Panc1 (cell line): ENCODE data around the gene ARPC1B. TPM values are rescaled to one million over a fixed set of nuclear protein-coding genes. Genes with fewer than 3 reads are reported as not detected.
"Not testable (repeated sequence)": the region's sequence is repeated elsewhere in the genome, so short reads cannot be mapped to it uniquely, and the experiment has no call there.

Experiments
- ATAC-seq: fragments of 200-7000 bp; cut with Tn5 transposase; 2 replicates; pipeline ENCODE4 v1.9.1; 2020; ENCODE audit warnings: mild to moderate bottlenecking, moderate library complexity
- BruUV-seq: library from RNA; stranded (reverse); fragments of 400-500 nt; replicated peaks from 2 replicates; lab custom pipeline; 2021; lab: Mats Ljungman, UMichigan
- CTCF ChIA-PET: fragments of 300-600 bp; sonication (Branson Sonifier 250); formaldehyde crosslinking; loops from one replicate; lab custom pipeline; 2022; ENCODE audit warnings: antibody characterized with exemption; lab: Charles Lee
- POLR2A ChIA-PET: fragments of 300-600 bp; sonication (Branson Sonifier 250); formaldehyde crosslinking; loops from one replicate; lab custom pipeline; 2022; ENCODE audit warnings: antibody characterized with exemption; lab: Charles Lee
- DNase-seq: peaks from one replicate; pipeline ENCODE4 v3.0.0-alpha.2; 2010; ENCODE audit warnings: low read depth, low spot score
- H3K27ac ChIP-seq: 2 replicates; pipeline ENCODE4 v1.5.1; 2011; ENCODE audit warnings: mild to moderate bottlenecking, low read length, inconsistent platforms
- H3K27me3 ChIP-seq: fragments of 200-500 bp; sonication (Bioruptor generic); 2 replicates; pipeline ENCODE4 v1.6.0; 2014; ENCODE audit warnings: low read length, inconsistent platforms; ENCODE audit not compliant: control insufficient read depth, insufficient read depth
- H3K36me3 ChIP-seq: fragments of 200-500 bp; sonication (Bioruptor generic); 2 replicates; pipeline ENCODE4 v1.5.1; 2014; ENCODE audit warnings: inconsistent platforms, mild to moderate bottlenecking, low read length, moderate library complexity; ENCODE audit not compliant: control insufficient read depth, insufficient read depth
- H3K4me1 ChIP-seq: 2 replicates; pipeline ENCODE4 v1.5.1; 2011; ENCODE audit warnings: inconsistent platforms, mild to moderate bottlenecking, low read length, moderate library complexity; ENCODE audit not compliant: control insufficient read depth, insufficient read depth
- H3K4me3 ChIP-seq, 2 experiments: 2 replicates each; pipeline ENCODE4 v1.5.1; 2011 to 2012; ENCODE audit warnings: low read depth in 2 of 2, low read length in 2 of 2, mild to moderate bottlenecking in 2 of 2, inconsistent platforms in 1 of 2, moderate library complexity in 1 of 2
- H3K9me3 ChIP-seq: fragments of 200-500 bp; sonication (Bioruptor generic); 2 replicates; pipeline ENCODE4 v1.5.1; 2014; ENCODE audit warnings: low read depth, mild to moderate bottlenecking, inconsistent platforms, low read length, moderate library complexity; ENCODE audit not compliant: control insufficient read depth, insufficient read depth
- CTCF ChIP-seq: fragments of 450-650 bp; IDR thresholded peaks from 2 replicates; pipeline ENCODE4 v1.5.1; 2017; ENCODE audit warnings: mild to moderate bottlenecking
- POLR2AphosphoS5 ChIP-seq: IDR thresholded peaks from 2 replicates; pipeline ENCODE4 v1.6.1; 2012; ENCODE audit warnings: mild to moderate bottlenecking, low read depth, low read length, moderate library complexity
- REST ChIP-seq, 2 experiments: IDR thresholded peaks; 2 replicates each; pipeline ENCODE4 v1.6.1; 2011 to 2012; ENCODE audit warnings: low read depth in 2 of 2, control low read depth in 1 of 2, low read length in 1 of 2, mild to moderate bottlenecking in 1 of 2, moderate library complexity in 1 of 2; ENCODE audit not compliant: insufficient read depth in 1 of 2
- SIN3A ChIP-seq: IDR thresholded peaks from 2 replicates; pipeline ENCODE4 v1.6.1; 2012; ENCODE audit warnings: low read depth, mild to moderate bottlenecking, low read length, moderate library complexity, borderline replicate concordance; ENCODE audit not compliant: insufficient read depth
- TCF7L2 ChIP-seq: IDR thresholded peaks from 2 replicates; pipeline ENCODE4 v1.6.1; 2011; ENCODE audit warnings: mild to moderate bottlenecking, low read depth, low read length, inconsistent platforms
- in situ Hi-C: cut with HindIII; loops from 2 replicates; pipeline ENCODE4 v1.10.0; 2016; ENCODE audit warnings: low sequenced_read_pairs, low pct_unique_long_range_greater_than_20kb
- intact Hi-C: fragments of 100-400 bp; cut with micrococcal nuclease; formaldehyde crosslinking; loops from one replicate; pipeline ENCODE4 v1.10.0; 2022; ENCODE audit not compliant: unreplicated experiment
- total RNA-seq: library from RNA; stranded (reverse); gene quantifications from one replicate; pipeline ENCODE4 v1.2.1, GENCODE V29; 2021; ENCODE audit not compliant: unreplicated experiment

Gene ARPC1B
- total RNA-seq, 1 experiment from 2014 or later, result 266 TPM

- CTCF ChIA-PET, result no interaction called here
- intact Hi-C loops, result no loop called here
- Histone ChIP-seq H3K4me1 (peaks cover 25% of the 10 kb centered on the region), H3K9me3 (no peaks in the 10 kb centered on the region), H3K36me3 (peaks cover 4% of the 10 kb centered on the region; the same call in 1 of the 2 replicates), H3K27me3 (no peaks in the 10 kb centered on the region), H3K27ac (peak within 1 kb of the TSS; percentile 99), H3K4me3 (peak within 1 kb of the TSS; percentile 87 to 96)
- DNase-seq (peak; percentile 84), ATAC-seq (peak; percentile 97)
- POLR2A ChIA-PET, result no interaction called here
- BruUV-seq, result no TSS peak
- TF ChIP-seq POLR2AphosphoS5 (peak; percentile 99), CTCF (no peak), TCF7L2 (peak; percentile 71), SIN3A (peak; percentile 94; the same call in 1 of the 2 replicates), REST (IDR thresholded peaks at IDR 0.05; ENCODE audit: insufficient read depth in 1 of 2, low read depth in 2 of 2, low read length in 1 of 2) (no peak; a peak in 1 of 4 replicates)
- in situ Hi-C loops, result no loop called here
Observed at GRCh38 chr7:99325592-99326407, 48.7 kb upstream of the ARPC1B start, which contains the start of gene ARPC1A. Gene ARPC1A (plus strand): TSS chr7:99325898. CDS start chr7:99333354, 7,456 bp downstream.

GRCh38 chr7:99326408-99326782 is 48.1 kb upstream of the ARPC1B start:
- POLR2A ChIA-PET, result no interaction called here
- intact Hi-C loops, result no loop called here
- Histone ChIP-seq H3K9me3 (no peaks in the 10 kb centered on the region), H3K36me3 (peaks cover 4% of the 10 kb centered on the region; the same call in 1 of the 2 replicates), H3K27ac (peak overlapping the region; percentile 99), H3K27me3 (no peaks in the 10 kb centered on the region), H3K4me3 (peak overlapping the region; percentile 87 to 96), H3K4me1 (peaks cover 25% of the 10 kb centered on the region)
- DNase-seq (no peak), ATAC-seq (no peak)
- BruUV-seq, result no TSS peak
- no peak for TF ChIP-seq REST (IDR thresholded peaks at IDR 0.05; ENCODE audit: insufficient read depth in 1 of 2, low read depth in 2 of 2, low read length in 1 of 2)
- TF ChIP-seq TCF7L2, result no peak
- TF ChIP-seq POLR2AphosphoS5, result no peak
- TF ChIP-seq SIN3A, result no peak
- TF ChIP-seq CTCF, result no peak
- CTCF ChIA-PET, result interaction anchor here (0.7 kb wide), 1 partner anchor 167 kb away, joined by 5 read pairs; no protein-coding TSS in a partner anchor
- in situ Hi-C loops, result no loop called here

- peaks cover 17% of the 10 kb centered on the region for H3K4me1 ChIP-seq
- intact Hi-C loops, H3K36me3 ChIP-seq, H3K27ac ChIP-seq, ATAC-seq, POLR2A ChIA-PET, H3K27me3 ChIP-seq, BruUV-seq, in situ Hi-C loops, H3K4me3 ChIP-seq, H3K9me3 ChIP-seq: not testable (repeated sequence)
- CTCF ChIA-PET, result interaction anchor here (0.6 kb wide), 1 partner anchor 36 kb away, joined by 8 read pairs; no protein-coding TSS in a partner anchor
- peak; percentile 90 for DNase-seq
Observed at GRCh38 chr7:99330314-99330961, 44.1 kb upstream of the ARPC1B start.
